Stimulated activated CD4-positive, alpha-beta T cell treated with anti-CD3 and anti-CD28 coated beads, Interleukin-2, amount 100 ng/mL, for 4 hours (primary cell): ENCODE data around the gene ZNF587.
"Not testable (repeated sequence)": the region's sequence is repeated elsewhere in the genome, so short reads cannot be mapped to it uniquely, and the experiment has no call there.

Experiments
- DNase-seq: peaks from one replicate; pipeline ENCODE4 v3.0.0-alpha.2; 2020; ENCODE audit warnings: low read depth

The ZNF587 gene

GRCh38 chr19:57887195-57887941 is 37.7 kb downstream of the ZNF587 start:
- no peak for DNase-seq

GRCh38 chr19:57888107-57888559 is 38.5 kb downstream of the ZNF587 start:
- no peak for DNase-seq

GRCh38 chr19:57888560-57889231 is 39.0 kb downstream of the ZNF587 start, which contains the start of gene ZNF814:
Gene ZNF814 (minus strand): TSS chr19:57889037. CDS start chr19:57888802, 235 bp downstream.
- peak; percentile 72 for DNase-seq

- not testable (repeated sequence) for DNase-seq
Observed at GRCh38 chr19:57890706-57891105, 41.0 kb downstream of the ZNF587 start.

GRCh38 chr19:57900311-57900710 is 50.7 kb downstream of the ZNF587 start:
- no peak for DNase-seq

- DNase-seq, result no peak
Observed at GRCh38 chr19:57903618-57904184, 54.0 kb downstream of the ZNF587 start.

- DNase-seq, result no peak
Observed at GRCh38 chr19:57905258-57905657, 55.6 kb downstream of the ZNF587 start.

GRCh38 chr19:57907394-57907793 is 57.7 kb downstream of the ZNF587 start:
- no peak for DNase-seq

GRCh38 chr19:57914531-57914930 is 64.9 kb downstream of the ZNF587 start:
- no peak for DNase-seq
